Measurements from ENCODE around the gene CAB39L.
A peak's percentile ranks its signal among the peaks of the same experiment; 100 is the strongest.

Gene CAB39L

DNA sequence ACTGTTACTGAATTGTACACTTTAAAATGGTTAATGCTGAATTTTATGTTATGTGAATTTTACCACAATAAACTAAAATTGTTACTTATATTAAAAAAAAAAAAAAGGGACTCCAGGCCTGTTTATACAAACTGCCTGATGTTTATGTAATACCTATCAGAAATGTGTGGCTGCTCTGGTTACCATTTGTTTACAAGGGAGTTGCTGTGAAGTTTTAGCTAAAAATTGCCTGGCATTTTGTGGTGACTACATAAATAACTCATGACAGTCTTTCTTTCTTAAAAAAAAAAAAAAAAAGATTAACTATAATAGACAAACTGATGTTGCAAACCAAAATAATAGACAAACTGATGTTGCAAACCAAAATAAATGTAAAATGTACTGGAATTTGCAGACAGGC, 124.3 kb downstream of the CAB39L start:
- no peak for DNase-seq (ENCODE audit: low read depth, low spot score)
- TF ChIP-seq, protein P1, sequence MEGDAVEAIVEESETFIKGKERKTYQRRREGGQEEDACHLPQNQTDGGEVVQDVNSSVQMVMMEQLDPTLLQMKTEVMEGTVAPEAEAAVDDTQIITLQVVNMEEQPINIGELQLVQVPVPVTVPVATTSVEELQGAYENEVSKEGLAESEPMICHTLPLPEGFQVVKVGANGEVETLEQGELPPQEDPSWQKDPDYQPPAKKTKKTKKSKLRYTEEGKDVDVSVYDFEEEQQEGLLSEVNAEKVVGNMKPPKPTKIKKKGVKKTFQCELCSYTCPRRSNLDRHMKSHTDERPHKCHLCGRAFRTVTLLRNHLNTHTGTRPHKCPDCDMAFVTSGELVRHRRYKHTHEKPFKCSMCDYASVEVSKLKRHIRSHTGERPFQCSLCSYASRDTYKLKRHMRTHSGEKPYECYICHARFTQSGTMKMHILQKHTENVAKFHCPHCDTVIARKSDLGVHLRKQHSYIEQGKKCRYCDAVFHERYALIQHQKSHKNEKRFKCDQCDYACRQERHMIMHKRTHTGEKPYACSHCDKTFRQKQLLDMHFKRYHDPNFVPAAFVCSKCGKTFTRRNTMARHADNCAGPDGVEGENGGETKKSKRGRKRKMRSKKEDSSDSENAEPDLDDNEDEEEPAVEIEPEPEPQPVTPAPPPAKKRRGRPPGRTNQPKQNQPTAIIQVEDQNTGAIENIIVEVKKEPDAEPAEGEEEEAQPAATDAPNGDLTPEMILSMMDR (IDR thresholded peaks at IDR 0.05; ENCODE audit: low read depth, low read length): no peak
- no peak overlapping the region for H3K4me3 ChIP-seq (ENCODE audit: low read depth, low read length)
- in situ Hi-C loops (cut with HindIII; ENCODE audit: low sequenced_read_pairs): no loop called here

DNA sequence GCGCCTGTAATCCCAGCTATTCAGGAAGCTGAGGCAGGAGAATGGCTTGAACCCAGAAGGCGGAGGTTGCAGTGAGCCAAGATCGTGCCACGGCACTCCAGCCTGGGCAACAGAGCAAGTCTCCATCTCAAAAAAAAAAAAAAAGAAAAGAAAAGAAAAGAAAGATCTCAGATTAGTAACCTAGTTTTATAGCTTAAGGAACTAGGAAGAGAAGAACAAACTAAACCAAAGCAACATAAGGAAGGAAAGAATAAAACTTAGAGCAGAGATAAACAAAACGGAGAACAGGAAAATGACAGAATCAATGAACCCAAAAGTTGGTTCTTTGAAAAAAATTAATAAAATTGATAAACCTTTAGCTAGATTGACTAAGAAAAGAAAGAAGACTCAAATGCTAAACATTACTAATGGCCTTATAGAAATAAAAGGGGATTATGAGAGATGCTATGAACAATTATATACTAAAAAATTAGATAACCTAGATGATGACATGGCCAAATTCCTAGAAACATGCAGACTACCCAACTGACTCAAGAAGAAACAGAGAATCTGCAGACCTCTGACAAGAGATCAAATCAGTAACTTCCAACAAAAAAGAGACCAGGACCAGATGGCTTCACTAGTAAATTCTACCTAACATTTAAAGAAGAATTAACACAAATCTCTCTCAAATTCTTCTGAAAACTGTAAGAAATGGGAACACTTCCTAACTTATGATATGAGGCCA, 127.9 kb downstream of the CAB39L start:
- TF ChIP-seq, protein P1 (IDR thresholded peaks at IDR 0.05; ENCODE audit: low read depth, low read length): no peak
- no peak overlapping the region for H3K4me3 ChIP-seq (ENCODE audit: low read depth, low read length)
- in situ Hi-C loops (cut with HindIII; ENCODE audit: low sequenced_read_pairs): no loop called here
- no peak for DNase-seq (ENCODE audit: low read depth, low spot score)

DNA sequence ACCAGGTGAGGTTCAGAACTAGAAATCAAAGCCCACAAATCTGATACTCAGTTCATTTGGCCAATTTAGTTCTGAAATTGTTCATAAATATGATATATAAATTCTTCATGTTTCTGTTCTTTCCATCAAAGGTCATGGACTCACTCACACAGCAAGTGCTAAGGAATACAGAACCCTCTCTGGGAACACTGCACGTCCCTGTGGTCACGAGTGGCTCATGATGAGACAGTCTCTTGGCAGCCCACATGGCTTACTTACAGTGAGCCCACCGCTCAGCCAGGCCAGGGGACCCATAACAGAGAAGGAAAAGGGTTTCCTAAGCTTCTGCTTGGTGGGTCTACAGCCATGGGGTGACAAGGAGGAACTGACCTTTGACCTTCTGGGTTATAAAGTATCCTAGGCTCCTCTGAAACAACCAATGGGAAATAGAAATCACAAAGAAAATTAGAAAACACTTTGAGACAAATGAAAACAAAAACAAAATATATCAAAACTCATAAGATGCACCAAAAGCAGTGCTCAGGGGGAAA, 128.8 kb downstream of the CAB39L start:
- H3K4me3 ChIP-seq (ENCODE audit: low read depth, low read length): no peak overlapping the region
- TF ChIP-seq, protein P1 (IDR thresholded peaks at IDR 0.05; ENCODE audit: low read depth, low read length): no peak
- in situ Hi-C loops (cut with HindIII; ENCODE audit: low sequenced_read_pairs): no loop called here
- peak; percentile 20 for DNase-seq (ENCODE audit: low read depth, low spot score)

DNA sequence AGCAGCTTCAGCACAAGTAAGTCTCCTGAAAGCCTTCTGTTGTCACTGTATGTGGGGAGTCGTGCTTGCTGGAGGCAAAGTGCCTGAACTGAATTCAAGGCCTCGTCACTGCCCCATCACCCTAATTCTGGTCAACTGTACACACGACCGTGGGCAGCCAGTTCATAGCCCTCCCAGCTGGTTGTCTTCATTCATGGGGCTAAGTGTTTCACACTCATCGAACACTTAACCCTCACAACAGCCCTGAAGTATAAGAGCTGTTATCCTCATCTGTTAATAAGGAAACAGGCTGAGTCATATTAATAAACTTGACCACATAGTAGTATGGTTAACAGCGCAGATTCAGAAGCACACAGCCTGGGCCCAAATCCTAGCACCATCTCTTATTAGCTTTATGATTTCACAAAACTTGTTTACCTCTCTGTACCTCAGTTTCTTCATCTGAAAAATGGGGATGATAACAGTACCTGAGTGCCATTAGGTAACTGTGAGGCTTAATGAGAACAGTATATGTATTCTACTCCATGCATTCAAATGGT, 129.5 kb downstream of the CAB39L start:
- no peak overlapping the region for H3K4me3 ChIP-seq (ENCODE audit: low read depth, low read length)
- in situ Hi-C loops (cut with HindIII; ENCODE audit: low sequenced_read_pairs): no loop called here
- TF ChIP-seq, protein P1 (IDR thresholded peaks at IDR 0.05; ENCODE audit: low read depth, low read length): no peak
- no peak for DNase-seq (ENCODE audit: low read depth, low spot score)

DNA sequence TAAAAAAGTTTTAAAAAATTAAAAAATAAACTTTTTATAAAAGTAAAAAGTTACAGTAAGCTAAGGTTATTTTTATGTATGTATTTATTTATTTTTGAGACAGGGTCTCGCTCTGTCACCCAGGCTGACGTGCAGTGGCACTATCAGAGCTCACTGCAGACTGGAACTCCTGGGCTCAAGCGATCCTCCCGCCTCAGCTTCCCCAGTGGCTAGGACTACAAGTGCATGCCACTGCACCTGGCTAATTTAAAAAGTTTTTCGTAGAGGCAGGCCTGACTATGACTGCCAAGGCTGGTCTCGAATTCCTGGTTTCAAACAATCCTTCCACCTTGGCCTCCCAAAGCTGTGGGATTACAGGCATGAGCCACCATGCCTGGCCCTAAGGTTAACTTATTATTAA, 132.0 kb downstream of the CAB39L start:
- in situ Hi-C loops (cut with HindIII; ENCODE audit: low sequenced_read_pairs): no loop called here
- H3K4me3 ChIP-seq (ENCODE audit: low read depth, low read length): no peak overlapping the region
- TF ChIP-seq, protein P1 (IDR thresholded peaks at IDR 0.05; ENCODE audit: low read depth, low read length): no peak
- DNase-seq (ENCODE audit: low read depth, low spot score): no peak

DNA sequence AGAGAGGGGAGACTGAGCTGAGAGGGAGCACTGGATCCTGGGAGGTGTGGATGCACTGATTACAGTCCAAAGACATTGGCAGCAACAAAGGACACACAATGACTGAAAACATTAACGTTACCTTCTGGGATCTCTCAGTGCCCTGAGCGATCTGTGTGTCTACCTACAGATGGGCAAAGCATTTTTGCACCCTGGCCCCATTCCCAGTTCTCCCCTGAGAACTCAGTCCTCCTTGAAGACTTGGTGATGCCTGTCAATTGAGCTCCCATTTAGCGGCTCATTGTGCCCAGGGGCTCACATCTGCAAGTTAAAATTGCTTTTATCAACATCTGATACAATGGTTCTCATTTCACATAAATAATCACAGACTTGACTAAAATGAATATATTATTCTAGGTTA, 133.6 kb downstream of the CAB39L start:
- no peak overlapping the region for H3K4me3 ChIP-seq (ENCODE audit: low read depth, low read length)
- DNase-seq (ENCODE audit: low read depth, low spot score): no peak
- TF ChIP-seq, protein P1 (IDR thresholded peaks at IDR 0.05; ENCODE audit: low read depth, low read length): no peak
- in situ Hi-C loops (cut with HindIII; ENCODE audit: low sequenced_read_pairs): no loop called here

All from astrocyte of the spinal cord (primary cell).